Natural killer cell (primary cell): ENCODE results near the gene ALOX15B. TPM values are rescaled to one million over a fixed set of nuclear protein-coding genes. Genes with fewer than 3 reads are reported as not detected.

ENCODE experiments used
- ATAC-seq, 3 donors: fragments of 150-1000 bp in 2 of 3; fragments of 200-7000 bp in 1 of 3; cut with Tn5 transposase; 1 replicate in 1 of 3; 2 replicates in 2 of 3; pipeline ENCODE4 v1.10.0; 2021; ENCODE audit warnings: mild to moderate bottlenecking in 2 of 3, moderate library complexity in 2 of 3
- DNase-seq, 2 donors: peaks; one replicate each; pipeline versions ENCODE4 v3.0.0 to v3.0.0-alpha.2; 2013 to 2021; ENCODE audit warnings: mixed read lengths in 1 of 2
- H3K27ac ChIP-seq: one replicate; pipeline ENCODE4 v1.5.1; 2013; ENCODE audit warnings: mild to moderate bottlenecking, low read length
- H3K27me3 ChIP-seq: one replicate; pipeline ENCODE4 v1.6.1; 2013; ENCODE audit warnings: low read length; ENCODE audit not compliant: control insufficient read depth, insufficient read depth
- H3K36me3 ChIP-seq: one replicate; pipeline ENCODE4 v1.6.1; 2013; ENCODE audit warnings: low read length; ENCODE audit not compliant: control insufficient read depth, insufficient read depth
- H3K4me1 ChIP-seq: one replicate; pipeline ENCODE4 v1.6.1; 2013; ENCODE audit warnings: low read length; ENCODE audit not compliant: control insufficient read depth, insufficient read depth
- H3K4me3 ChIP-seq: one replicate; pipeline ENCODE4 v1.5.1; 2013; ENCODE audit warnings: low read length
- H3K9me3 ChIP-seq: one replicate; pipeline ENCODE4 v1.6.1; 2013; ENCODE audit warnings: low read length; ENCODE audit not compliant: control insufficient read depth, insufficient read depth
- H3K27ac Mint-ChIP-seq, 2 donors: one replicate each; pipeline ENCODE4 v1.8.0; 2022; ENCODE audit warnings: mild to moderate bottlenecking in 2 of 2, mixed read lengths in 2 of 2, moderate library complexity in 1 of 2
- H3K27me3 Mint-ChIP-seq, 2 donors: one replicate each; pipeline ENCODE4 v1.8.0; 2022; ENCODE audit warnings: low read depth in 2 of 2, mixed read lengths in 2 of 2
- H3K36me3 Mint-ChIP-seq: one replicate; pipeline ENCODE4 v1.8.0; 2022; ENCODE audit warnings: mixed read lengths
- H3K4me1 Mint-ChIP-seq, 2 donors: one replicate each; pipeline ENCODE4 v1.8.0; 2022; ENCODE audit warnings: mixed read lengths in 2 of 2
- H3K4me3 Mint-ChIP-seq: one replicate; pipeline ENCODE4 v1.8.0; 2022; ENCODE audit warnings: mild to moderate bottlenecking, moderate library complexity, mixed read lengths
- H3K9me3 Mint-ChIP-seq, 2 donors: one replicate each; pipeline ENCODE4 v1.8.0; 2022; ENCODE audit warnings: mixed read lengths in 2 of 2
- WGBS: methylation state at CpG from one replicate; pipeline ENCODE4 v1.1.7; 2013; ENCODE audit warnings: missing lambda C conversion rate; ENCODE audit not compliant: insufficient coverage; 5-methylcytosine and 5-hydroxymethylcytosine counted together
- intact Hi-C: fragments of 100-400 bp; cut with micrococcal nuclease; formaldehyde crosslinking; loops from one replicate; pipeline ENCODE4 v1.14.2; 2022
- total RNA-seq, 4 donors: library from RNA; stranded (reverse); fragments of 120-200 nt in 1 of 4; gene quantifications; one replicate each; pipeline versions ENCODE4 v1.2.3 to v1.2.4, GENCODE V29; 2013 to 2022
- TF ChIP-seq, protein P1 (sequence below): fragments of 200-600 bp; IDR thresholded peaks from one replicate; pipeline ENCODE4 v1.8.0; 2022; ENCODE audit warnings: antibody characterized with exemption

ALOX15B gene
- not detected for total RNA-seq
- 0.07 TPM for total RNA-seq (2013)

GRCh38 chr17:8038954-8039610 lies at the start of gene ALOX15B:
Gene ALOX15B, plus strand, starts transcription at chr17:8039059. Its CDS starts 97 bp downstream, at chr17:8039156.
- Histone ChIP-seq H3K4me1 (no peaks in the 10 kb centered on the region), H3K4me3 (no peak within 1 kb of the TSS), H3K36me3 (no peaks in the 10 kb centered on the region), H3K9me3 (no peaks in the 10 kb centered on the region), H3K27ac (no peak within 1 kb of the TSS), H3K27me3 (peaks cover 3% of the 10 kb centered on the region)
- TF ChIP-seq, protein P1, sequence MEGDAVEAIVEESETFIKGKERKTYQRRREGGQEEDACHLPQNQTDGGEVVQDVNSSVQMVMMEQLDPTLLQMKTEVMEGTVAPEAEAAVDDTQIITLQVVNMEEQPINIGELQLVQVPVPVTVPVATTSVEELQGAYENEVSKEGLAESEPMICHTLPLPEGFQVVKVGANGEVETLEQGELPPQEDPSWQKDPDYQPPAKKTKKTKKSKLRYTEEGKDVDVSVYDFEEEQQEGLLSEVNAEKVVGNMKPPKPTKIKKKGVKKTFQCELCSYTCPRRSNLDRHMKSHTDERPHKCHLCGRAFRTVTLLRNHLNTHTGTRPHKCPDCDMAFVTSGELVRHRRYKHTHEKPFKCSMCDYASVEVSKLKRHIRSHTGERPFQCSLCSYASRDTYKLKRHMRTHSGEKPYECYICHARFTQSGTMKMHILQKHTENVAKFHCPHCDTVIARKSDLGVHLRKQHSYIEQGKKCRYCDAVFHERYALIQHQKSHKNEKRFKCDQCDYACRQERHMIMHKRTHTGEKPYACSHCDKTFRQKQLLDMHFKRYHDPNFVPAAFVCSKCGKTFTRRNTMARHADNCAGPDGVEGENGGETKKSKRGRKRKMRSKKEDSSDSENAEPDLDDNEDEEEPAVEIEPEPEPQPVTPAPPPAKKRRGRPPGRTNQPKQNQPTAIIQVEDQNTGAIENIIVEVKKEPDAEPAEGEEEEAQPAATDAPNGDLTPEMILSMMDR: no peak
- intact Hi-C loops: no loop called here
- 10% methylated on average over 33 of the region's 37 CpGs for WGBS
- Mint-ChIP-seq H3K4me1 (peaks cover 5 to 7% of the 10 kb centered on the region in 2 donors), H3K9me3 (no peaks in the 10 kb centered on the region), H3K27me3 (peaks cover 15 to 25% of the 10 kb centered on the region in 2 donors), H3K27ac (no peak within 1 kb of the TSS), H3K4me3 (no peak within 1 kb of the TSS), H3K36me3 (no peaks in the 10 kb centered on the region)
- ATAC-seq (no peak), DNase-seq (no peak)

DNA sequence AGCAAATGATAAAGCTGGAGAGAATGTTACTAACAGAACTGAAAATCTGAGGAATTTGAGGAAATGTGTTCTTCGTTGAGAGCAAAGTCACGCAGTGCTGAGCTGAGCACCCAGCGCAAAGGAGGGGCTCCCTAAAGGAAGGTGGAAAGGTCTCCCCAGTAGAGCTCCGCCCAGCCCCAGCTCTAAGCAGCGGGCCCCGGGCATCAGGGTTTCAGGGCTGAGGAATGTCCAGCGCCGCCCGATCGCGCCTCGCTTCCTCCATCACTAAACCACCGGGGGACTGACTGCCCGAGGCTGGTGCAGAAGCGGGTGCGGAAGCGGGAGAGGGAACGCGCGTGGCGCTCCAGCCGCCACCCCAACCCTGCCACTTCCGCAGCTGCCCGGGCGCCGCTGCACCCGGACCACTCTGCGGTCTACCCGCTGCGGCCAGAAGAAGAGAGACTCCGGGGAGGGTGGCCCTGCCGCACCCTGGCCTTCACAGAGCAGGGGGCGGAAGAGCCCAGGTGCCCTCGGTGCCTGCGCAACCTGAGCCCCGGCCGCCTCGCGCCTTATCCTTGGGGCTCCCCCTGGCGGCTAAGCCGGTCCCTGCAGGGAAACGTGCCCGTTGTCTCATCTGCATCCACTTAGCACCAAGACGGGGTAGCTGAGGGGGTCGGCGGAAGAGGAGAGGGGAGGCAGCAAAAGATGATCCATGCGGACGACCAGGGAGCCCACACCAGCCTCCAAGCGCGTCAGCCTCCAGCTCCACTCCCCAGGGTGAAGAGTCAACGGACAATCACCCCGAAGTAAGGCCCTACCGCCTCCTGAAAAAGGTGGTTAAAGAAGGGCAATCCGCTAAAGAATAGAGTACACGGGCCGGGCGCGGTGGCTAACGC lies 48.8 kb upstream of the ALOX15B start:
- Histone ChIP-seq H3K9me3 (no peaks in the 10 kb centered on the region), H3K27me3 (no peaks in the 10 kb centered on the region), H3K4me1 (peaks cover 16% of the 10 kb centered on the region), H3K27ac (peak overlapping the region; percentile 48), H3K36me3 (no peaks in the 10 kb centered on the region), H3K4me3 (peak overlapping the region; percentile 37)
- Mint-ChIP-seq H3K4me3 (peak overlapping the region; percentile 89), H3K36me3 (no peaks in the 10 kb centered on the region), H3K9me3 (no peaks in the 10 kb centered on the region), H3K27me3 (peaks cover 9 to 11% of the 10 kb centered on the region in 2 donors), H3K27ac (peak overlapping the region; percentile 83 to 91), H3K4me1 (peaks cover 22 to 25% of the 10 kb centered on the region in 2 donors)
- WGBS: 2% methylated on average over 59 of the region's 59 CpGs
- DNase-seq (peak; percentile 94), ATAC-seq (peak; percentile 89 to 93 (median 91))
- intact Hi-C loops: loop anchor here (1.0 kb wide), 4 partner anchors 67 to 247 kb away; no protein-coding TSS in a partner anchor
- TF ChIP-seq, protein P1: peak; percentile 90

DNA sequence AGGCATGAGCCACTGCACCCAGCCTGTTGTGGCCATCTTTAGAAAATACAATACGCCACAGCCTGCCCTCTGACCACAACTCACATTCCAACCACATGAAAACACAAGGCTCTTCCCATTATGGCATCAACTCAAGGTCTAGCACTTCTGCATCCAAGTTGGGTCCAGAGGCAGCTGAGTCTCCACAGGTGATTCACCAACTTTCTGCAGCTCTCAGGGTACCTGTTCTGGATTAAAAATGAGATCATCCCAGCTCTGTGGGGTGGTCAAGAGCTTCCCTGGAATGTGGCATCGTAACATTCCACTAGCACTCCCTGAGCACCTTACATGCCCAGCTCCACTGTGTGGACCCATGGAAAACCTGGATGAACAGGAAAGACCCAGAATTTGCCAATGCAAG lies 46.3 kb upstream of the ALOX15B start:
- intact Hi-C loops: no loop called here
- Mint-ChIP-seq H3K27ac (no peak overlapping the region), H3K36me3 (no peaks in the 10 kb centered on the region), H3K9me3 (no peaks in the 10 kb centered on the region), H3K27me3 (peaks cover 11 to 24% of the 10 kb centered on the region in 2 donors), H3K4me1 (peaks cover 22 to 29% of the 10 kb centered on the region in 2 donors), H3K4me3 (no peak overlapping the region)
- Histone ChIP-seq H3K27me3 (no peaks in the 10 kb centered on the region), H3K4me1 (peaks cover 16% of the 10 kb centered on the region), H3K4me3 (no peak overlapping the region), H3K27ac (no peak overlapping the region), H3K36me3 (no peaks in the 10 kb centered on the region), H3K9me3 (no peaks in the 10 kb centered on the region)
- no peak for ATAC-seq
- WGBS: 86% methylated on average over 2 of the region's 2 CpGs
- TF ChIP-seq, protein P1: no peak
- no peak for DNase-seq
